ENCODE results near the gene CCDC61.
A peak's percentile ranks its signal among the peaks of the same experiment; 100 is the strongest.

CCDC61 gene

GRCh38 chr19:46017874-46018675 lies 22.8 kb downstream of the CCDC61 start:
- no peak for DNase-seq

DNA sequence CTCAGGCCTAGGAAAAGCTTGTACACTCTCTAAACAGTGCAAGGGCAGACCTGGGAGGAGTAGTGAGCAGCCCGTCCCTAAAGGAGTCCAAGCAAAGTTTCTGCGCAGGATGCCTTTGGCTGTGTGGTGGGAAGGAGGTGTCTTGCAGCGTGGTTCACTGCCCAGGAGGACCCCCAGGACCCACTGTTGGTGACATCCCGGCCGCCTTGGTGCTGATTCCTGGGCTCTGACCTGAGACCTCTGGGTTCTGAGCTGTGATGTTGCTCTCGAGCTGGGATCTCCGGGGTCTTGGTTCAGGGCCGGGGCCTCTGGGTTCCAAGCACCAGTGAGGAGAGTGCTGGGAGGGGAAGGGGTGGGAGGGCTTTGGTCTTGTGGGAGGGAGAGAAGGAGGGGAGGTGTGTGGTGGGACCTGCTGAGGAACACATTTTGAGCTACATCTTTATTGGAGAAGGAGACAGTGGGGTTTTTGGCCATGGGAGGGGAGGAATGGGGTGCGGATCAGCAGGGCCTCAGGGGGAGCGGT lies 23.5 kb downstream of the CCDC61 start:
- no peak for DNase-seq

DNA sequence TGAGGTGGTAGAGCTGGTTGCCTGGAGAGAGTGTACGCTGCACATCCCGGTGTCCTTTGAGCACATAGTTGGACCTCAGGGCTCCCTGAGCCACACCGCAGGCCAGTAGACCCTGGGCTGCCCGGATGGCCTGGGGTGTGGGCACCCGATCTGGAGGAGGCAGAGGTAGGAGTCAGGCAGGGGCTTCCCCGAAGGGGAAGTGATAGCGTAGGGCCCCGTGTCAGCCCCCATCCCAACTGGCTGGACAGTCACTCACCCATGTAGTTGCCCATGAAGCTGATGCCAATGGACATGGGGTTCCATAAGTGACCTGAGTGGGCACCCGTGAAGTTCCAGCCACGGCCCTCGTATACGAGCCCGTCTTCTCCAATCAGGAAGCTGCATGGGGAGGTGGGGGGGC lies 24.0 kb downstream of the CCDC61 start:
- DNase-seq: no peak

DNA sequence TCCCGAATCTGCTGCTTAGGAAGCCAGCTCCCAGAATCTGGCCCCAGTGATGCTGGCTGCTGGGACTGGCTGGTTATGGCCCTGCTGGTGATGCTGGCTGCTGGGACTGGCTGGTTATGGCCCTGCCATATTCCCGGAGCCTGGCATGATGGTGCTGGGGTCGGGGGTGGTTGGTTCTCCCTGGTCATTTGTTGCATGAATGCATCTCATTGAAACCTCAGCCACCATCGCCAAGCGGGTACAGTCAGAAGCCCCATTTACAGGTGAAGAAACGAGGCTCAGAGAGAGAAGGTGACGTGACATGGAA lies 25.5 kb downstream of the CCDC61 start:
- no peak for DNase-seq

GRCh38 chr19:46021531-46022041 lies 26.3 kb downstream of the CCDC61 start:
- DNase-seq: no peak

DNA sequence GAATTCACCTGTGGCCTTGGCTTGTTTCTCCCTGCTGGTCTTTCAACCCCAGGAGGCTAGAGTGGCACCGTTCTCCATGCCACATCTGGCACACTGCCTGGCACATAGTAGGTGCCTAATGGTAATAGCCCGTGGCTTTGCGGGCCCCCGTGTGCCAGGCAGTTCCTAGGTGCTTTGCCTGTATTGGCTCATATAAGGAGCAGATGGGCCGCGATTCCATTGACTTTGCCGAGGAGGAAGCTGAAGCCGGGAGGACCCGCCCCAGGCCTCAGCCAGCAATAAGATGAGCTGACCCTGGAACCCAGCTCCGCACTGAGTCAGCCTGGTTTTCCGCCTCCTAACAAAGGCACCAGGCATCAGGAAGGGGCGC lies 26.8 kb downstream of the CCDC61 start:
- DNase-seq: no peak

- no peak for DNase-seq
Observed at GRCh38 chr19:46022431-46023310, 27.4 kb downstream of the CCDC61 start, which contains the start of gene PGLYRP1. Gene PGLYRP1, minus strand, starts transcription at chr19:46023053. Its CDS starts 32 bp downstream, at chr19:46023021.

DNA sequence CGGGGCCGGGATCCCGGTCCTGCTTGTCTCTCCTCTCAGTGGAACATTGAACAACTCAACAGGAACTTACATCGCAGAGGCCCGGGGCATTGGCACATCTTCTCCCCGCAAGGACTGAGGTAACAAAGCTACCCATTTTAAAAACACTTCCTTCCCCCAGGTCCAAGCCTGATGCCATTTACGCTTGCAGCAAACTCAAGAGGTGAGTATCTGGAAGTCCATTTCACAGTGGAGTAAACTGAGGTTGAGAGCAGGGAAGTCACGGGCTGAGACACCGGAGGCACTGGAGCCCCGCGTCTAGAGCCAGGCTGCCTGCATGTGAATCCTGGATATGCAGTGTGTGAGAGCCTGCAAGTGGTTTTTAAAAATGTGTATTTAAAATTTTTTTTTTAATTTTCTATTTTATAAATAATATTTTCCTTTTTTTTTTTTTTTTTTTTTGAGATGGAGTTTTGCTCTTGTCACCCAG lies 28.1 kb downstream of the CCDC61 start:
- DNase-seq: no peak

GRCh38 chr19:46025835-46026234 lies 30.6 kb downstream of the CCDC61 start:
- no peak for DNase-seq

DNA sequence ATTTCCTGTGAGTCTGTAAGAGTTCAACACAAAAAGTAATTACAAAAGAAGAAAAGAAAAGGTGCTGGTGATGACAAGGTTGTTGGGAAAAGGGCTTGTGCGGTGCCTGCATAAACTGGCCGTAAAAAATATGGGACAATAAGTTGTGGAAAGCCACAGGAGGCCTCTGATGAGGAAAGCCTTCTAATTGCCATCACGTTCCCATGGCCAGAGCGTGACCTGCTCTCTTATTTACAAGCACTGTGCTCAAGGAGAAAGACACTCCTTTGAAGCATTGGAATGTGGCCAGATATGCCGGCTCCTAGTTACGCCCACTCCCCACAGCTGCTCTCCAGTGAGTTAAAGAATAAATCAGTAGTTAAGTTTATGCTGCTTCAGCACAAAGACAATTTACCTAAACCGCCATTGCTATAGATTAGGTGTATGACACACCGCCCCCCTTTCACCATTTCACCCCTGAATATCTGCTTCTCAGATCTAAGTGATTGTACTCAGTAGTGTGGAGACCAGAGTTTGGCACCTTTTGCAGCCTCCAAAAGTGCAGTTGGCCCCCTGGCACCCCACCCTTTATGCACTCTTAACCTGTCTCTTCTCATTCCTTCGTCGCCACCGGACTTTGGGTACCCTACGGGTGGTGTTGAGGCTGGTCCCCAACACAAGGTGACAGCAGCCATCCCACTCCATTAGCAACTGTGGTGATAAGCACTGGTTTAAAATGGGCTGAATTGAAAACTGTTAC lies 35.7 kb downstream of the CCDC61 start:
- no peak for DNase-seq

DNA sequence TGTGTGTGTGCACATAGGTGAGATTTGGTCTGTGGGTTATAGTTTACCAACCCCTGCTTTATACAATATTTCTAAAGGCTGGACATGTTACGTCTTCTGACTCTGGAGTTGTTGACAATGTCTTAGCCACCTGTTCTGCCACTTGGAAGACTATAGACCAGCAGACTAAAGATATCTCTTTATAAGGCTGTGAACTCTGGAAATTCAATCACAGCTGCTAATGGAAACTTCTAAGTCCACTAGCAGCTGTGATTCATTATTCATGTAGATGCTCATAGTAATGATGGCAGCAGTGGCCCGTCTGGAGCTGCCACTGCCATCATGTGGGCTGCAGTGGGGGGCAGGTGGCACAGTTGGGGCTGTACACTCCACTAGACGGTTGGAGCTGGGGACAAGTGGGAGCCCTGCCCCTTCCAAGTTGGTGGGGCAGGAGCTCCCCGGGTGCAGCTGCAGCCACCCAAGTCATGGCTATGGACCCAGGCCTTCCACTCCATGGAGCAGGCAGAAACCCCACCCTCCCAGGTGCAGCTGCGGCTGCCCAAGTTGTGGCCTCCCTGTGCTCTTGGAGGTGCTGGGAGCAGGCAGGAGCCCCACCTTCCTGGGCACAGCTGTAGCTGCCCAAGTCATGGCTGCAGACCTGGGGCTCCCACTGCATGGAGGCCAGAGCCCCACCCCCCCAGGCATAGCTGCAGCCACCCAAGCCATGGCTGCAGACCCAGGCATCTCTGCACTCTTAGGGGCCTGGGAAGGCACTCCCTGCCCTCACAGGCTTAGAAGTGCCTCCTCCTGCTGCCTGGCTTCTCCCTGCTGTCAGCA lies 36.7 kb downstream of the CCDC61 start:
- no peak for DNase-seq

GRCh38 chr19:46032597-46033025 lies 37.3 kb downstream of the CCDC61 start:
- no peak for DNase-seq

DNA sequence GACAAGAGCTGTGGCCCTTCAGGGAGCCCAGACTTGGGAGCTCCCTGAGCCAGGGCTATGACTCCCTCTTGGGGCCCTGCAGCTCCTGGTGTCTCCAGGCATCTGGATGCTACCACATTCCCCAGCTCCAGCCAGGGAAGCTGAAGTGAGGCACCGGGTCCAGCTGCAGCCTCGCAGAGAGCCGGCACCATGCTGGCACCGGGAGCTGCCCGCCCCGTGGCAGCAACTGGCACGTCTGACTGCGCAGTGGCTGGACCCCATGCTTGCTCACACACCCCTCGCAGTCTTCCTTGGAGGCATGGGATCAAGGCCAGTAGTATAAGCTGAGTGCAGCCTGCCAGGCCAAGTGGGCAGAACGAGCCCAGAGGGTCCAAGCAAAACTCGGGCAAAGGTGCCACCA lies 38.1 kb downstream of the CCDC61 start:
- DNase-seq: no peak

- no peak for DNase-seq
Observed at GRCh38 chr19:46035546-46035945, 40.3 kb downstream of the CCDC61 start.

DNA sequence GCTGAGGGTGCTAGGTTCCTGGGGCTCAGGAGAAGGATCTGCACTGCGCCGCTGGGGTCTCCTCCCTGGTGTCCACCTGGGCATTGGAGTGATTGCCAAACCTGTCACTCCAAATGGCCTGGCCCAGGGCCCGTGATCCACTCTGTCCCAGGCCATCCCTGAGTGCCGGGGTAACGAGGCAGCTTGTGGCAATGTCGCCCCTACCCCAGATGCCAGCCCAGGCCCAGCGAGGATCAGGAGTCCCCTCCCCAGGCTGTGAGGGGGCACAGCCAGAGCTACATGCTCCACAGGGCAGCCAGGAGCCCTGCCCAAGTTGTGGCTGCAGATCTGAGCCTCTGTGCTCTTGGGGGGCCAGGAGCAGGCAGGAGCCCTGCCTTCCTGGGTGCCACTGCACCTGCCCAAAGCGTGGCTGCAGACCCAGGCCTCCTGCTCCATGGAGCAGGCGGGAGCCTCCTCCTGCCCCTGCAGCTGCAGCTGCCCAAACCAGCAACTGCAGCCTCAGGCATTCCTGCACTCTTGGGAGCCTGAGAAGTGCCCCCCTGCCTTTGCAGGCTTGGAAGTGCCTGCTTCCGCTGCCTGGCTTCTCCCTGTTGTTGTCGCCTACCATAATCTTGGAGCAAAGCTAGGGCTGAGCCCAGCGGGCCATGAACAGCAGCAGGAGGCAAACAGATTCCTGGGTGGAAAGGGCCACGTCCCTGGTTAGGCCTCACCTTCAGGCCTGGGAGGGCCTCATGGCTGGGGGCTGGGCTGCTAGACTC lies 40.9 kb downstream of the CCDC61 start:
- no peak for DNase-seq

- no peak for DNase-seq
Observed at GRCh38 chr19:46036744-46037128, 41.5 kb downstream of the CCDC61 start.

GRCh38 chr19:46040125-46040524 lies 44.9 kb downstream of the CCDC61 start:
- no peak for DNase-seq

- DNase-seq: peak; percentile 47
Observed at GRCh38 chr19:46040952-46041500, 45.8 kb downstream of the CCDC61 start, which contains the start of gene IGFL4. Gene IGFL4, minus strand, starts transcription at chr19:46041002. Its CDS starts 40 bp downstream, at chr19:46040962.

DNA sequence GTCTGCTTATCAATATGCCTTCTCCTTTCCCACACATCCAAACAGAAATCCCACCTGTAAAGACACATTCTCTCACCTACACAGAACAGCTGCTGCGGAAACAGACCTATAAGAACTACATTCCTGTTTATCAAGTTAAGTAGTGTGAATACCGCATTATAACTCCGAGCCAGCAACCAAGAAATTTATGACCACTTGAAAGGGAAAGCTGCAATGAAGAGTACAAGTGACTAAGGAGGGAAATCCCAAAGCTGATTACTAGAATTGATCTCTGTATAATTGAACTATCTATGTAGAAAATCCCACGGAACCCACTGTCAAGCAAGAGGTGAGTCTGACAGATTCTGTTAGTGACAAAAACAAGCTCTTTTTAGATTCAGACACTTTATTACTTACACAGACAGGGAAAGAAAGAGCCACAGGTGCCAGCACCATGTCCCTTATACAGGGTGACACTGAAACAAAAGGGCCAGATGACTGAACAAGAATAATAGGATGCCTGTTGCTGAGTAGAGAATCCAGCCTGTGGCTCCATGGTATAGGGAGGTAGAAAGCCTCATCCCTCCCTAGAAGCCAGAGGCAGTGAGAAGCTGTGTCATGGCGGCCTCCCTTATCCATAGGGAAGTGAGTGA lies 47.1 kb downstream of the CCDC61 start:
- no peak for DNase-seq

- DNase-seq: no peak
Observed at GRCh38 chr19:46043519-46043918, 48.3 kb downstream of the CCDC61 start.
